H9 (cell line): ENCODE data around the gene DCST2. TPM values are rescaled to one million over a fixed set of nuclear protein-coding genes. Genes with fewer than 3 reads are reported as not detected.

ENCODE experiments used
- DNase-seq: peaks from one replicate; pipeline ENCODE4 v3.0.0-alpha.2; 2017
- H2AFZ ChIP-seq: one replicate; pipeline ENCODE4 v1.6.1; 2013; ENCODE audit warnings: mild to moderate bottlenecking, low read length, control low read depth, moderate library complexity
- H2AK5ac ChIP-seq: 2 replicates; pipeline ENCODE4 v1.6.1; 2013; ENCODE audit warnings: low read length, control low read depth, mixed read lengths; ENCODE audit not compliant: insufficient read length
- H2BK120ac ChIP-seq: one replicate; pipeline ENCODE4 v1.6.1; 2013; ENCODE audit warnings: low read depth, mild to moderate bottlenecking, low read length, control low read depth, inconsistent platforms; ENCODE audit not compliant: poor library complexity, severe bottlenecking
- H2BK12ac ChIP-seq: 2 replicates; pipeline ENCODE4 v1.6.1; 2013; ENCODE audit warnings: low read length, control low read depth, mixed read lengths, low read depth; ENCODE audit not compliant: insufficient read length
- H2BK15ac ChIP-seq: 2 replicates; pipeline ENCODE4 v1.6.1; 2013; ENCODE audit warnings: low read depth, low read length, control low read depth
- H2BK20ac ChIP-seq: one replicate; pipeline ENCODE4 v1.6.1; 2013; ENCODE audit warnings: low read depth, mild to moderate bottlenecking, low read length, control low read depth, inconsistent platforms; ENCODE audit not compliant: poor library complexity, severe bottlenecking
- H2BK5ac ChIP-seq: 2 replicates; pipeline ENCODE4 v1.6.1; 2013; ENCODE audit warnings: low read length, control low read depth, mixed read lengths; ENCODE audit not compliant: insufficient read length
- H3K14ac ChIP-seq: 2 replicates; pipeline ENCODE4 v1.6.1; 2013; ENCODE audit warnings: low read length, control low read depth; ENCODE audit not compliant: insufficient read depth
- H3K18ac ChIP-seq: 2 replicates; pipeline ENCODE4 v1.6.1; 2013; ENCODE audit warnings: low read depth, mild to moderate bottlenecking, mixed read lengths, low read length, control low read depth; ENCODE audit not compliant: insufficient read length
- H3K23ac ChIP-seq: 2 replicates; pipeline ENCODE4 v1.6.1; 2013; ENCODE audit warnings: low read length, control low read depth, mixed read lengths, low read depth; ENCODE audit not compliant: insufficient read length
- H3K23me2 ChIP-seq: 2 replicates; pipeline ENCODE4 v1.6.1; 2013; ENCODE audit warnings: low read depth, mild to moderate bottlenecking, mixed read lengths, low read length, control low read depth; ENCODE audit not compliant: insufficient read length, poor library complexity, severe bottlenecking
- H3K27ac ChIP-seq: 2 replicates; pipeline ENCODE4 v1.5.1; 2013; ENCODE audit warnings: low read length, control low read depth, mixed read lengths, low read depth; ENCODE audit not compliant: insufficient read length
- H3K27me3 ChIP-seq: 2 replicates; pipeline ENCODE4 v1.6.1; 2013; ENCODE audit warnings: low read length, control low read depth, inconsistent platforms; ENCODE audit not compliant: insufficient read depth
- H3K4ac ChIP-seq: 2 replicates; pipeline ENCODE4 v1.6.1; 2013; ENCODE audit warnings: low read depth, mild to moderate bottlenecking, control low read depth, inconsistent platforms, low read length, moderate library complexity
- H3K4me1 ChIP-seq: 2 replicates; pipeline ENCODE4 v1.6.1; 2013; ENCODE audit warnings: low read length, control low read depth, inconsistent platforms; ENCODE audit not compliant: insufficient read depth
- H3K4me2 ChIP-seq: 2 replicates; pipeline ENCODE4 v1.6.1; 2013; ENCODE audit warnings: low read length, control low read depth, mixed read lengths; ENCODE audit not compliant: insufficient read length, insufficient read depth
- H3K56ac ChIP-seq: 2 replicates; pipeline ENCODE4 v1.6.1; 2013; ENCODE audit warnings: low read depth, mild to moderate bottlenecking, mixed read lengths, low read length, control low read depth; ENCODE audit not compliant: insufficient read length
- H3K79me1 ChIP-seq: 2 replicates; pipeline ENCODE4 v1.6.1; 2013; ENCODE audit warnings: low read depth, mild to moderate bottlenecking, moderate library complexity, low read length, control low read depth, inconsistent platforms; ENCODE audit not compliant: insufficient read depth, poor library complexity, severe bottlenecking
- H3K79me2 ChIP-seq: 2 replicates; pipeline ENCODE4 v1.6.1; 2013; ENCODE audit warnings: low read length, control low read depth, inconsistent platforms; ENCODE audit not compliant: insufficient read depth
- H3K9ac ChIP-seq: 2 replicates; pipeline ENCODE4 v1.6.1; 2013; ENCODE audit warnings: low read length, control low read depth, mixed read lengths; ENCODE audit not compliant: insufficient read length; ENCODE audit errors: extremely low read depth
- H3K9me3 ChIP-seq: one replicate; pipeline ENCODE4 v1.6.1; 2013; ENCODE audit warnings: low read depth, low read length, inconsistent platforms; ENCODE audit not compliant: control insufficient read depth
- H3T11ph ChIP-seq: one replicate; pipeline ENCODE4 v1.6.1; 2013; ENCODE audit warnings: mild to moderate bottlenecking, low read length, control low read depth, inconsistent platforms
- H4K20me1 ChIP-seq: one replicate; pipeline ENCODE4 v1.6.1; 2013; ENCODE audit not compliant: control insufficient read depth, insufficient read length, insufficient read depth
- H4K5ac ChIP-seq: 2 replicates; pipeline ENCODE4 v1.6.1; 2013; ENCODE audit warnings: low read depth, mild to moderate bottlenecking, mixed read lengths, low read length, control low read depth; ENCODE audit not compliant: insufficient read length
- H4K8ac ChIP-seq: replicated peaks from 2 replicates; pipeline ENCODE4 v1.6.1; 2013; ENCODE audit warnings: low read length, control low read depth, mixed read lengths, low read depth; ENCODE audit not compliant: insufficient read length
- H4K91ac ChIP-seq: 2 replicates; pipeline ENCODE4 v1.6.1; 2013; ENCODE audit warnings: low read depth, mild to moderate bottlenecking, moderate library complexity, mixed read lengths, low read length, control low read depth; ENCODE audit not compliant: insufficient read length
- H3K27ac Mint-ChIP-seq, 3 experiments: 2 replicates in 2 of 3; 3 replicates in 1 of 3; pipeline ENCODE4 v1.8.0; 2020 to 2021; ENCODE audit warnings: mixed read lengths in 3 of 3, mild to moderate bottlenecking in 1 of 3, moderate library complexity in 1 of 3
- H3K27me3 Mint-ChIP-seq: 2 replicates; pipeline ENCODE4 v1.8.0; 2021; ENCODE audit warnings: low read depth, mild to moderate bottlenecking, moderate library complexity, mixed read lengths
- H3K36me3 Mint-ChIP-seq, 3 experiments: 2 replicates in 2 of 3; 3 replicates in 1 of 3; pipeline ENCODE4 v1.8.0; 2020 to 2021; ENCODE audit warnings: low read depth in 3 of 3, mixed read lengths in 3 of 3; ENCODE audit not compliant: insufficient read depth in 1 of 3
- H3K4me1 Mint-ChIP-seq, 2 experiments: 2 replicates each; pipeline ENCODE4 v1.8.0; 2020; ENCODE audit warnings: mixed read lengths in 2 of 2
- H3K4me3 Mint-ChIP-seq, 2 experiments: 2 replicates in 1 of 2; 3 replicates in 1 of 2; pipeline ENCODE4 v1.8.0; 2020 to 2021; ENCODE audit warnings: mild to moderate bottlenecking in 2 of 2, mixed read lengths in 2 of 2, moderate library complexity in 1 of 2
- H3K9me3 Mint-ChIP-seq, 2 experiments: 2 replicates in 1 of 2; 3 replicates in 1 of 2; pipeline ENCODE4 v1.8.0; 2020; ENCODE audit warnings: mild to moderate bottlenecking in 2 of 2, mixed read lengths in 2 of 2, moderate library complexity in 1 of 2
- CTCF ChIP-seq: fragments of 200-600 bp; sonication (generic); conservative IDR thresholded peaks from 3 replicates; pipeline ENCODE4 v1.8.0; 2021; ENCODE audit warnings: antibody characterized with exemption, mild to moderate bottlenecking
- WGBS: extraction: QIAGEN DNeasy Blood & Tissue Kit; methylation state at CpG from one replicate; pipeline ENCODE4 v1.1.7; 2013; ENCODE audit warnings: missing lambda C conversion rate, low lambda C conversion rate, mixed read lengths; ENCODE audit not compliant: insufficient read length; ENCODE audit errors: extremely low coverage; 5-methylcytosine and 5-hydroxymethylcytosine counted together
- total RNA-seq: library from RNA; stranded (reverse); gene quantifications from 2 replicates; pipeline ENCODE4 v1.2.1, GENCODE V29; 2021

DCST2 gene
- total RNA-seq, 1 experiment from 2014 or later, result 0.35 TPM

- H3K27me3 ChIP-seq, result no peaks in the 10 kb centered on the region
- H2BK5ac ChIP-seq, result no peak overlapping the region
- no peak overlapping the region for H2BK20ac ChIP-seq
- H4K8ac ChIP-seq, result no peak overlapping the region
- H3K14ac ChIP-seq, result no peak overlapping the region; the same call in 1 of the 2 replicates
- no peak overlapping the region for H3K23ac ChIP-seq
- no peaks in the 10 kb centered on the region for H3K23me2 ChIP-seq
- no peak overlapping the region for H4K5ac ChIP-seq
- H2BK15ac ChIP-seq, result no peak overlapping the region
- H2BK12ac ChIP-seq, result no peak overlapping the region
- H2AFZ ChIP-seq, result no peak overlapping the region
- DNase-seq, result no peak
- Mint-ChIP-seq H3K4me3 (no peak overlapping the region), H3K27ac (peak overlapping the region in 2 of 3 experiments; percentile 48 to 52; a peak in 1 of 7 replicates), H3K4me1 (peaks cover 42 to 61% of the 10 kb centered on the region in 2 experiments), H3K27me3 (no peaks in the 10 kb centered on the region), H3K36me3 (peaks cover 4 to 20% (median 5%) of the 10 kb centered on the region in 3 experiments; a peak in 5 of 7 replicates), H3K9me3 (no peaks in the 10 kb centered on the region; a peak in 2 of 5 replicates)
- no peak overlapping the region for H3K4ac ChIP-seq
- no peaks in the 10 kb centered on the region for H4K20me1 ChIP-seq
- no peak overlapping the region for H2AK5ac ChIP-seq
- no peak overlapping the region for H2BK120ac ChIP-seq
- no peak overlapping the region for H3T11ph ChIP-seq
- TF ChIP-seq CTCF, result no peak
- H3K4me2 ChIP-seq, result no peak overlapping the region
- no peak overlapping the region for H3K27ac ChIP-seq
- H3K9me3 ChIP-seq, result no peaks in the 10 kb centered on the region
- H3K4me1 ChIP-seq, result peaks cover 3% of the 10 kb centered on the region; the same call in 1 of the 2 replicates
- no peaks in the 10 kb centered on the region for H3K79me1 ChIP-seq
- no peak overlapping the region for H3K56ac ChIP-seq
- H4K91ac ChIP-seq, result no peak overlapping the region
- no peak overlapping the region for H3K18ac ChIP-seq
- H3K79me2 ChIP-seq, result no peaks in the 10 kb centered on the region; the same call in 1 of the 2 replicates
- WGBS, result no CpG with 5 or more reads among the region's 11 CpGs
- H3K9ac ChIP-seq, result no peak overlapping the region
Measured at GRCh38 chr1:155010211-155010918, 23.2 kb downstream of the DCST2 start.
